ENCODE results near the gene DOCK4. TPM values are rescaled to one million over a fixed set of nuclear protein-coding genes. Genes with fewer than 3 reads are reported as not detected.

Gene DOCK4
- total and polyA plus RNA-seq, 4 donors: 40.3 to 95.0 (median 56.4) TPM

GRCh38 chr7:111845853-111846252 is 360.3 kb downstream of the DOCK4 start:
- H3K4me1 ChIP-seq (ENCODE audit: control insufficient read depth, insufficient read depth, low read length): no peaks in the 10 kb centered on the region
- no peaks in the 10 kb centered on the region for H3K27me3 ChIP-seq (ENCODE audit: control insufficient read depth, insufficient read depth, low read length)
- DNase-seq (ENCODE audit: low read depth in 4 of 6, low spot score in 6 of 6): no peak
- no CpG with 5 or more reads among the region's 4 CpGs for WGBS (ENCODE audit: insufficient coverage)
- peaks cover 10% of the 10 kb centered on the region for H3K36me3 ChIP-seq (ENCODE audit: control insufficient read depth, insufficient read depth, low read length)
- no peaks in the 10 kb centered on the region for H3K9me3 ChIP-seq (ENCODE audit: control insufficient read depth, insufficient read depth, low read length)
- no peak overlapping the region for H3K27ac ChIP-seq (ENCODE audit: low read depth, low read length)
- no peak overlapping the region for H3K4me3 ChIP-seq (ENCODE audit: low read depth, low read length)

DNA sequence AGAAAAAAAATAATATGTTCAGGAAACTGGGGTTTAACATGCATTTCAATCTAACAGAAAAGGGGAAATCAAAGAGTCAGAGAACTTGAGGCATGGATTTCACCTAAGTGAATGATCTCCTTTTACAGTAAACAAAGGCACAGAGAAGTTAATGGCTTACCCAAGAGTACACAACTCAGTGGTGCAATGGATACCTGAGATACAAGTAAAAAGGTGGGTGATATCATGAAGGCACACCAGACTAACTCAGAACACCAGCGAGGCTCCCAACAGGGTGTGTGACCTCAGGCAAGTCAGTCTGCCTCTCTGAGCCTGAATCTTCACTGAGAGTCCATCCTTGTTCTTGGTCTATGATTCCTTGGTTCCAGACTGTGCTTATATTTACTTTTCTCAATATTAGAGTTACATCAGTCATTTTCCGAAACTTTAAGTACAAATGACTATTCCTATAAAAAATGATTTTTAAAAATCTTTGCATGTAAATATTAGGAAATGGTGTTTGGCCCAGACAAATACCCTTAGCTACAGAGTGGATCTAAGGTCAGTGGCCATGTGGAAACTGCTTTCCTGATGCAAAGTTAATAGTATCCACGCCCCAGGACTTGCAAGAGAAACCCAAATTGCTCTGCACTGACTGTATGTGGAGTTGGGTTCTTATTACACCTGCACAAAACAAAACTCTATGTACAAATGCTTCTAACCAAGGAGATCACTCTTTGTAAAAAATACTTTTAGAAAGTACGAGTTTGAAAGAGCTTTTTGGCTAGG is 361.1 kb downstream of the DOCK4 start:
- Histone ChIP-seq H3K4me1 (ENCODE audit: control insufficient read depth, insufficient read depth, low read length) (no peaks in the 10 kb centered on the region), H3K9me3 (ENCODE audit: control insufficient read depth, insufficient read depth, low read length) (no peaks in the 10 kb centered on the region), H3K4me3 (ENCODE audit: low read depth, low read length) (no peak overlapping the region), H3K27ac (ENCODE audit: low read depth, low read length) (no peak overlapping the region), H3K36me3 (ENCODE audit: control insufficient read depth, insufficient read depth, low read length) (peaks cover 10% of the 10 kb centered on the region), H3K27me3 (ENCODE audit: control insufficient read depth, insufficient read depth, low read length) (no peaks in the 10 kb centered on the region)
- WGBS (ENCODE audit: insufficient coverage): 100% methylated on average over 1 of the region's 4 CpGs
- DNase-seq (ENCODE audit: low read depth in 4 of 6, low spot score in 6 of 6): no peak

DNA sequence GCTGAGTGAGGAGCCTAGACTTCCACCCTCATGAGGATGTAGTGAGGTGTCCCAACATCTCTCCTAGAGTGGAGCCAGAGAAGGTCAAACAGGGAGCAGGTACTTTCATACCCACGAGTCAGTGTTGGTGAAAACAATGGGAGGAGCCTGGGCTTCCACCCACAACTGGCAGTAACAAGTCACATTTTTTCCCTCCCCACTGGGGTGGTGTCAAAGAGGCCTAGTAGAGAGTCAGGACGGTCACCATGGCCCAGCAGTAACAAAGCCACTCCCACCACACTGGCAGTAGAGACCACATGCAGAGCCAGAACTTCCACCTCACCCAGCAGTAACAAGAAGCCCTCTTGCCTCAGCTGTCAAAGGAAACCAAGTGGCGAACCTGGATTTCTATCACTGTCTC is 363.7 kb downstream of the DOCK4 start:
- Histone ChIP-seq H3K27ac (ENCODE audit: low read depth, low read length) (no peak overlapping the region), H3K4me1 (ENCODE audit: control insufficient read depth, insufficient read depth, low read length) (no peaks in the 10 kb centered on the region), H3K36me3 (ENCODE audit: control insufficient read depth, insufficient read depth, low read length) (peaks cover 10% of the 10 kb centered on the region), H3K4me3 (ENCODE audit: low read depth, low read length) (no peak overlapping the region), H3K27me3 (ENCODE audit: control insufficient read depth, insufficient read depth, low read length) (no peaks in the 10 kb centered on the region), H3K9me3 (ENCODE audit: control insufficient read depth, insufficient read depth, low read length) (no peaks in the 10 kb centered on the region)
- whole genome bisulfite sequencing (ENCODE audit: insufficient coverage): 83% methylated on average over 1 of the region's 3 CpGs
- no peak for DNase-seq (ENCODE audit: low read depth in 4 of 6, low spot score in 6 of 6)

DNA sequence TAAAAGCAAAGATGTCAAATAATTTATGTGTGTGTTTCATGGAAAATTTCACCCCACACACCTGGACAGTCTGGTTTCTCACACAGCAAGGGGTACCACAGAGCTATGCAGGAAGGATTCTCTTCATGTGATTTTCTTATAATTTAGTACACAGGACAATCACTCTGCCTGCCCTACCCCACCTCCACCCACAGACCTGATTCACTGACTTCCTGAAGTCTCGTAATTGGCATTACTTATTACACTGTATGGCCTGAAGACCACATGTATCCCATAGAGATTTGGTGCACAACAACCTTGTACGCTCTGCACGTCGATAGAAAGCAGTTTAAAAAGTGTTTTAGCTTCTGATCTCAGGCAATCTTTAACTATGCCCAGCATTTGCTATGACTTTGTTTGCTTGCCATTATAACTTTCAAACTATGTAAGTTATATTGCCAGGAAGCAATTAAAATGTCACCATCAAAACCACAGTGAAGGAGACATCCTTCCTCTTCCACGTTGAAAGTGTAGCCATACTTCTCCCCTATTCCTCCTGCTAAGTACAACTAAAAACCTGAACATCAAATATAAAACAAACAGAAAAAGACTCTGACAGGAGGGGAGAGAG is 364.5 kb downstream of the DOCK4 start:
- Histone ChIP-seq H3K36me3 (ENCODE audit: control insufficient read depth, insufficient read depth, low read length) (peaks cover 10% of the 10 kb centered on the region), H3K4me3 (ENCODE audit: low read depth, low read length) (no peak overlapping the region), H3K27ac (ENCODE audit: low read depth, low read length) (no peak overlapping the region), H3K27me3 (ENCODE audit: control insufficient read depth, insufficient read depth, low read length) (no peaks in the 10 kb centered on the region), H3K9me3 (ENCODE audit: control insufficient read depth, insufficient read depth, low read length) (no peaks in the 10 kb centered on the region), H3K4me1 (ENCODE audit: control insufficient read depth, insufficient read depth, low read length) (no peaks in the 10 kb centered on the region)
- no peak for DNase-seq (ENCODE audit: low read depth in 4 of 6, low spot score in 6 of 6)
- 87% methylated on average over 4 of the region's 5 CpGs for WGBS (ENCODE audit: insufficient coverage)

GRCh38 chr7:111840528-111840927 is 365.7 kb downstream of the DOCK4 start:
- Histone ChIP-seq H3K9me3 (ENCODE audit: control insufficient read depth, insufficient read depth, low read length) (no peaks in the 10 kb centered on the region), H3K27me3 (ENCODE audit: control insufficient read depth, insufficient read depth, low read length) (no peaks in the 10 kb centered on the region), H3K27ac (ENCODE audit: low read depth, low read length) (no peak overlapping the region), H3K36me3 (ENCODE audit: control insufficient read depth, insufficient read depth, low read length) (peaks cover 7% of the 10 kb centered on the region), H3K4me3 (ENCODE audit: low read depth, low read length) (no peak overlapping the region), H3K4me1 (ENCODE audit: control insufficient read depth, insufficient read depth, low read length) (no peaks in the 10 kb centered on the region)
- no peak for DNase-seq (ENCODE audit: low read depth in 4 of 6, low spot score in 6 of 6)
- 70% methylated on average over 2 of the region's 3 CpGs for WGBS (ENCODE audit: insufficient coverage)

DNA sequence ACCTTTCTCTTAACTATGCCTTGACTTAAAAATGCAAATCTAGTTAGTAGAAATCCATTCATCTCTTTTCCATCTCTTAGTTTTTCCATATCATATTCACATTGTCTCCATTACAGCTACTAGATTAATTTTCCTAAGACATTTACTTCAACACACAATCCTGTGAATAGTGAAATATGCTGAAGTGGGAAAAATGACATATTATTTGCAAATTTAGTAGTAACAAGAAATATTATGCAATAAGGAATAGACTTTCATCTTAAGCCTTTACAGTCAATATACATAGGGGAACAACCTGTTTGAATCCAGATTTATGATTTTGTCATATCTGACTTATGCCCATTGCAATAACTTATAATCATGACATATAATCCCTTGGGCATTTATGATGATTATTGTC is 366.9 kb downstream of the DOCK4 start:
- Histone ChIP-seq H3K4me3 (ENCODE audit: low read depth, low read length) (no peak overlapping the region), H3K36me3 (ENCODE audit: control insufficient read depth, insufficient read depth, low read length) (peaks cover 7% of the 10 kb centered on the region), H3K27me3 (ENCODE audit: control insufficient read depth, insufficient read depth, low read length) (no peaks in the 10 kb centered on the region), H3K9me3 (ENCODE audit: control insufficient read depth, insufficient read depth, low read length) (no peaks in the 10 kb centered on the region), H3K4me1 (ENCODE audit: control insufficient read depth, insufficient read depth, low read length) (no peaks in the 10 kb centered on the region), H3K27ac (ENCODE audit: low read depth, low read length) (no peak overlapping the region)
- DNase-seq (ENCODE audit: low read depth in 4 of 6, low spot score in 6 of 6): no peak

DNA sequence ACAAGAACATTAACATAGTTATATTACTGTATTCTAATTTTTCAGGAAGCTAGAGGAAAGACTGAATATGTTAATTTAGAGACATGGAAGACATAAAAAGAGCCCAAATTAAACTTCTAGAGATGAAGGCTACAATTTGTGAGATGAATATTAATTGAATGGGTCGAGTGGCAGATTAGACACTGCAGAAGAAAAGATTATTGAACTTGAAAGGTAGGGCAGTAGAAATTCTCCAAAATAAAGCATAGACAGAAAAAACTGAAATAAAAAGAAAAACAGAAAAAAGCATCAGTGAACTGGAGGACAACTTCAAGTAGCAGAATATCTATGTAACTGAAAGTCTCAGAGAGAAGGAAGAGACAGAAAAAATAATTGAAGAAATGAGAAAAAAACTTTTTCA is 369.6 kb downstream of the DOCK4 start:
- Histone ChIP-seq H3K27ac (ENCODE audit: low read depth, low read length) (no peak overlapping the region), H3K9me3 (ENCODE audit: control insufficient read depth, insufficient read depth, low read length) (no peaks in the 10 kb centered on the region), H3K27me3 (ENCODE audit: control insufficient read depth, insufficient read depth, low read length) (no peaks in the 10 kb centered on the region), H3K4me3 (ENCODE audit: low read depth, low read length) (no peak overlapping the region), H3K36me3 (ENCODE audit: control insufficient read depth, insufficient read depth, low read length) (peaks cover 11% of the 10 kb centered on the region), H3K4me1 (ENCODE audit: control insufficient read depth, insufficient read depth, low read length) (no peaks in the 10 kb centered on the region)
- no CpG with 5 or more reads among the region's 1 CpG for WGBS (ENCODE audit: insufficient coverage)
- DNase-seq (ENCODE audit: low read depth in 4 of 6, low spot score in 6 of 6): no peak

DNA sequence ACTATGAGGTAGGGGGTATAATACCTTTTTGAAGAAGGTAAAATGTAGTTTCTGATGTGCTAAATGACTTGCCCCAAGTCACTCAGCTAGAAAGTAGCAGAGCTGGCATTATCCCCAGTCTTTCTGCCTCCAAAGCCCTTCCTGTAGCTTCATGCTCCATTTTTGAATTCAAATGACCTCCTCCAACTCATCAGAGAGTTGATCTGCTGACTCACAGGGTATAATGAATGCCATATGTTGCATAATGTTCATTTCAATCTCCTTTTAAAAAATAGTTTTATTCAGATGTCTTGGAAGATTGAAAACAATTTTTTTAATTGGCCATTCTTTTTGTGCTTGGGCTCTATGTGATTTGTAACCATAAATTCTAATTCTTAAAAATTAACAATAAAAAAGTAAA is 371.1 kb downstream of the DOCK4 start:
- no peaks in the 10 kb centered on the region for H3K4me1 ChIP-seq (ENCODE audit: control insufficient read depth, insufficient read depth, low read length)

DNA sequence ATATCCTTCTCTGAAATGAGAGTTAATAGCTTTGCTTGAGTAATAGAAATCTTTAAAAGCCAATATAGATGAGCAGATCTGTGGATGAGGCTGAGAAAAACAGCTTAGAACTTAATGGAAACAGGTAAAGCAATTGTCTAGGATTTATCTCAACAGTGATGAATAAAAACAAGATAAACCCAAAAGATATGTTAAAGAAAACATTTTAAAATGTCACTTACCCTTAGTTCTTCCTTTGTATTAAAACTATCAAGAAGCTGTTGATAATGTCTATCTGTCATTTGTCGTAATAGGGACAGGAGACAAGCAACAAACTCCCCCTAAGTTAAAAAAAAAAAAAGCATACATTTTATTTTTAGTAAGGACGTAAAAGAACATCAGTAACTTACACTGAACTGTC is 371.8 kb downstream of the DOCK4 start:
- Histone ChIP-seq H3K27ac (ENCODE audit: low read depth, low read length) (no peak overlapping the region), H3K36me3 (ENCODE audit: control insufficient read depth, insufficient read depth, low read length) (peaks cover 10% of the 10 kb centered on the region), H3K4me1 (ENCODE audit: control insufficient read depth, insufficient read depth, low read length) (no peaks in the 10 kb centered on the region), H3K27me3 (ENCODE audit: control insufficient read depth, insufficient read depth, low read length) (no peaks in the 10 kb centered on the region), H3K4me3 (ENCODE audit: low read depth, low read length) (no peak overlapping the region), H3K9me3 (ENCODE audit: control insufficient read depth, insufficient read depth, low read length) (no peaks in the 10 kb centered on the region)
- DNase-seq (ENCODE audit: low read depth in 4 of 6, low spot score in 6 of 6): no peak
- WGBS (ENCODE audit: insufficient coverage): no CpG with 5 or more reads among the region's 2 CpGs

More for the DNA sequence above, 371.1 kb downstream of the DOCK4 start:
- Histone ChIP-seq H3K27me3 (ENCODE audit: control insufficient read depth, insufficient read depth, low read length) (no peaks in the 10 kb centered on the region), H3K4me3 (ENCODE audit: low read depth, low read length) (no peak overlapping the region), H3K36me3 (ENCODE audit: control insufficient read depth, insufficient read depth, low read length) (peaks cover 9% of the 10 kb centered on the region), H3K27ac (ENCODE audit: low read depth, low read length) (no peak overlapping the region), H3K9me3 (ENCODE audit: control insufficient read depth, insufficient read depth, low read length) (no peaks in the 10 kb centered on the region)
- no peak for DNase-seq (ENCODE audit: low read depth in 4 of 6, low spot score in 6 of 6)

- H3K36me3 ChIP-seq (ENCODE audit: control insufficient read depth, insufficient read depth, low read length): peaks cover 10% of the 10 kb centered on the region
- no peaks in the 10 kb centered on the region for H3K9me3 ChIP-seq (ENCODE audit: control insufficient read depth, insufficient read depth, low read length)
- no peaks in the 10 kb centered on the region for H3K27me3 ChIP-seq (ENCODE audit: control insufficient read depth, insufficient read depth, low read length)
- no peak for DNase-seq (ENCODE audit: low read depth in 4 of 6, low spot score in 6 of 6)
- no peaks in the 10 kb centered on the region for H3K4me1 ChIP-seq (ENCODE audit: control insufficient read depth, insufficient read depth, low read length)
- no peak overlapping the region for H3K4me3 ChIP-seq (ENCODE audit: low read depth, low read length)
- H3K27ac ChIP-seq (ENCODE audit: low read depth, low read length): no peak overlapping the region
These were observed 372.7 kb downstream of the DOCK4 start for GRCh38 chr7:111833466-111833865.
